ENCODE measurements around the gene TRIM2.

TRIM2 gene

GRCh38 chr4:153233761-153234371 lies 29.6 kb downstream of the TRIM2 start:
- DNase-seq (ENCODE audit: low spot score in 2 of 2) (no peak), ATAC-seq (replicated peaks; ENCODE audit: extremely low read depth, poor library complexity, severe bottlenecking) (no peak)
- H3K27me3 Mint-ChIP-seq, result peaks cover 55% of the 10 kb centered on the region
- no peak overlapping the region for H3K4me3 Mint-ChIP-seq
- H3K36me3 Mint-ChIP-seq (ENCODE audit: insufficient read depth), result no peaks in the 10 kb centered on the region
- no peak overlapping the region for H3K27ac Mint-ChIP-seq (ENCODE audit: low read depth)
- H3K4me1 Mint-ChIP-seq, result peaks cover 6% of the 10 kb centered on the region
- no peaks in the 10 kb centered on the region for H3K9me3 Mint-ChIP-seq

- ATAC-seq (replicated peaks; ENCODE audit: extremely low read depth, poor library complexity, severe bottlenecking), result no peak
- no peak overlapping the region for H3K27ac Mint-ChIP-seq (ENCODE audit: low read depth)
These were observed 30.6 kb downstream of the TRIM2 start for GRCh38 chr4:153234885-153235284.

GRCh38 chr4:153238135-153238919 lies 34.1 kb downstream of the TRIM2 start:
- ATAC-seq (replicated peaks; ENCODE audit: extremely low read depth, poor library complexity, severe bottlenecking) (no peak), DNase-seq (ENCODE audit: low spot score in 2 of 2) (no peak)
- Mint-ChIP-seq H3K27ac (ENCODE audit: low read depth) (no peak overlapping the region), H3K36me3 (ENCODE audit: insufficient read depth) (no peaks in the 10 kb centered on the region), H3K4me1 (peaks cover 3% of the 10 kb centered on the region), H3K9me3 (no peaks in the 10 kb centered on the region), H3K4me3 (no peak overlapping the region), H3K27me3 (peaks cover 21% of the 10 kb centered on the region)

More at GRCh38 chr4:153234885-153235284, 30.6 kb downstream of the TRIM2 start:
- no peak for DNase-seq (ENCODE audit: low spot score in 2 of 2)
- Mint-ChIP-seq H3K4me1 (peaks cover 6% of the 10 kb centered on the region), H3K36me3 (ENCODE audit: insufficient read depth) (no peaks in the 10 kb centered on the region), H3K9me3 (no peaks in the 10 kb centered on the region), H3K27me3 (peaks cover 50% of the 10 kb centered on the region), H3K4me3 (no peak overlapping the region)

- Mint-ChIP-seq H3K27me3 (peaks cover 15% of the 10 kb centered on the region), H3K27ac (ENCODE audit: low read depth) (no peak overlapping the region), H3K36me3 (ENCODE audit: insufficient read depth) (peaks cover 1% of the 10 kb centered on the region), H3K9me3 (no peaks in the 10 kb centered on the region), H3K4me1 (no peaks in the 10 kb centered on the region), H3K4me3 (no peak overlapping the region)
- no peak for ATAC-seq (replicated peaks; ENCODE audit: extremely low read depth, poor library complexity, severe bottlenecking)
- DNase-seq (ENCODE audit: low spot score in 2 of 2), result no peak
These were observed 35.2 kb downstream of the TRIM2 start for GRCh38 chr4:153239409-153239808.

GRCh38 chr4:153241295-153241694 lies 37.1 kb downstream of the TRIM2 start:
- no peak for ATAC-seq (replicated peaks; ENCODE audit: extremely low read depth, poor library complexity, severe bottlenecking)
- Mint-ChIP-seq H3K4me3 (no peak overlapping the region), H3K36me3 (ENCODE audit: insufficient read depth) (peaks cover 1% of the 10 kb centered on the region), H3K9me3 (no peaks in the 10 kb centered on the region), H3K27me3 (no peaks in the 10 kb centered on the region), H3K27ac (ENCODE audit: low read depth) (no peak overlapping the region), H3K4me1 (no peaks in the 10 kb centered on the region)
- DNase-seq (ENCODE audit: low spot score in 2 of 2), result no peak

GRCh38 chr4:153241970-153242838 lies 38.0 kb downstream of the TRIM2 start:
- Mint-ChIP-seq H3K27ac (ENCODE audit: low read depth) (no peak overlapping the region), H3K27me3 (no peaks in the 10 kb centered on the region), H3K4me3 (no peak overlapping the region), H3K36me3 (ENCODE audit: insufficient read depth) (peaks cover 1% of the 10 kb centered on the region), H3K9me3 (no peaks in the 10 kb centered on the region), H3K4me1 (no peaks in the 10 kb centered on the region)
- ATAC-seq (replicated peaks; ENCODE audit: extremely low read depth, poor library complexity, severe bottlenecking) (no peak), DNase-seq (ENCODE audit: low spot score in 2 of 2) (no peak)

- no peak for ATAC-seq (replicated peaks; ENCODE audit: extremely low read depth, poor library complexity, severe bottlenecking)
- H3K36me3 Mint-ChIP-seq (ENCODE audit: insufficient read depth), result peaks cover 1% of the 10 kb centered on the region
- no peak overlapping the region for H3K27ac Mint-ChIP-seq (ENCODE audit: low read depth)
- no peaks in the 10 kb centered on the region for H3K27me3 Mint-ChIP-seq
- DNase-seq (ENCODE audit: low spot score in 2 of 2), result no peak
- no peaks in the 10 kb centered on the region for H3K4me1 Mint-ChIP-seq
- H3K4me3 Mint-ChIP-seq, result no peak overlapping the region
- no peaks in the 10 kb centered on the region for H3K9me3 Mint-ChIP-seq
These were observed 38.6 kb downstream of the TRIM2 start for GRCh38 chr4:153242839-153243324.

- ATAC-seq (replicated peaks; ENCODE audit: extremely low read depth, poor library complexity, severe bottlenecking) (no peak), DNase-seq (ENCODE audit: low spot score in 2 of 2) (no peak)
- no peaks in the 10 kb centered on the region for H3K27me3 Mint-ChIP-seq
- no peak overlapping the region for H3K4me3 Mint-ChIP-seq
- H3K36me3 Mint-ChIP-seq (ENCODE audit: insufficient read depth), result peaks cover 1% of the 10 kb centered on the region
- H3K4me1 Mint-ChIP-seq, result no peaks in the 10 kb centered on the region
- H3K27ac Mint-ChIP-seq (ENCODE audit: low read depth), result no peak overlapping the region
- H3K9me3 Mint-ChIP-seq, result no peaks in the 10 kb centered on the region
These were observed 39.2 kb downstream of the TRIM2 start for GRCh38 chr4:153243468-153243867.

GRCh38 chr4:153244969-153245368 lies 40.7 kb downstream of the TRIM2 start:
- Mint-ChIP-seq H3K27ac (ENCODE audit: low read depth) (no peak overlapping the region), H3K9me3 (no peaks in the 10 kb centered on the region), H3K4me1 (peaks cover 9% of the 10 kb centered on the region), H3K27me3 (no peaks in the 10 kb centered on the region), H3K36me3 (ENCODE audit: insufficient read depth) (peaks cover 1% of the 10 kb centered on the region), H3K4me3 (no peak overlapping the region)
- ATAC-seq (replicated peaks; ENCODE audit: extremely low read depth, poor library complexity, severe bottlenecking) (no peak), DNase-seq (ENCODE audit: low spot score in 2 of 2) (no peak)

- DNase-seq (ENCODE audit: low spot score in 2 of 2) (no peak), ATAC-seq (replicated peaks; ENCODE audit: extremely low read depth, poor library complexity, severe bottlenecking) (no peak)
- Mint-ChIP-seq H3K27me3 (no peaks in the 10 kb centered on the region), H3K4me1 (peaks cover 9% of the 10 kb centered on the region), H3K36me3 (ENCODE audit: insufficient read depth) (peaks cover 1% of the 10 kb centered on the region), H3K9me3 (no peaks in the 10 kb centered on the region), H3K4me3 (no peak overlapping the region), H3K27ac (ENCODE audit: low read depth) (no peak overlapping the region)
These were observed 41.5 kb downstream of the TRIM2 start for GRCh38 chr4:153245775-153246174.

GRCh38 chr4:153246446-153247115 lies 42.3 kb downstream of the TRIM2 start:
- ATAC-seq (replicated peaks; ENCODE audit: extremely low read depth, poor library complexity, severe bottlenecking) (no peak), DNase-seq (ENCODE audit: low spot score in 2 of 2) (no peak)
- Mint-ChIP-seq H3K36me3 (ENCODE audit: insufficient read depth) (peaks cover 1% of the 10 kb centered on the region), H3K4me3 (no peak overlapping the region), H3K4me1 (peaks cover 9% of the 10 kb centered on the region), H3K27ac (ENCODE audit: low read depth) (no peak overlapping the region), H3K27me3 (no peaks in the 10 kb centered on the region), H3K9me3 (no peaks in the 10 kb centered on the region)

GRCh38 chr4:153247116-153247490 lies 42.9 kb downstream of the TRIM2 start:
- no peak overlapping the region for H3K27ac Mint-ChIP-seq (ENCODE audit: low read depth)
- H3K4me1 Mint-ChIP-seq, result peaks cover 9% of the 10 kb centered on the region
- DNase-seq (ENCODE audit: low spot score in 2 of 2), result no peak
- ATAC-seq (replicated peaks; ENCODE audit: extremely low read depth, poor library complexity, severe bottlenecking), result no peak
- no peak overlapping the region for H3K4me3 Mint-ChIP-seq
- H3K9me3 Mint-ChIP-seq, result no peaks in the 10 kb centered on the region
- H3K36me3 Mint-ChIP-seq (ENCODE audit: insufficient read depth), result peaks cover 1% of the 10 kb centered on the region
- no peaks in the 10 kb centered on the region for H3K27me3 Mint-ChIP-seq

All from central memory CD8-positive, alpha-beta T cell (primary cell).